ENCODE measurements around the gene FBXW4. TPM values are rescaled to one million over a fixed set of nuclear protein-coding genes. Genes with fewer than 3 reads are reported as not detected.
A peak's percentile ranks its signal among the peaks of the same experiment; 100 is the strongest.

Gene FBXW4
- total RNA-seq, 1 donor from 2014 or later = 106 TPM

DNA sequence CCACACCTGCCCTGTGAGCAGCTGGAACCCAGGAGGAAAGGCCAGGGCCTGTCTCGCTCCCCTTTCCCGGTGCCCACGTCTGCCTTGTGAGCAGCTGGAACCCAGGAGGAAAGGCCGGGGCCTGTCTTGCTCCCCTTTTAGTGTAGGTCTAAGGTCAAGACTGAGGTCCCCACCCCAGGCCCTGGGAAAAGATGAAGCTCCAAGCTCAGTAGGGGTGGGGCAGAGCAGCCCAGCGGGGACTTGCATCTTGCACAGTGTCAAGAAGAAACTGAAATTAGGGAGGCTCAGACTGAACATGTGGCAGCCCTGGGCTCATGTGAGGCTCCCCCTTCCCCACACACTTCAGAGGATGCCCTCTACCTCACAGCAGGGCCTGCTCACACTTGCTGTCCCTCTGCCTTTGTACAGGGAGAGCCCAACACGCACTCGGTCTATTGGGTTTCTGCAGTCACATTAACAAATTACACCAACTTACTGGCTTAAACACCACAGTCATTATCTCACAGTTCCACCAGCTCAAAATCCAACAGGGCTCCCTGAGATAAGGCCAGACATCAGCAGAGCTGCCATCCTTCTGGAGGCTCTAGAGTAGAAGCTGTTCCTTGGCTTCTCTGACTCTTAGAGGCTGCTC, 119.3 kb downstream of the FBXW4 start:
- ATAC-seq (ENCODE audit: poor library complexity) (no peak), DNase-seq (no peak)
- intact Hi-C loops (cut with DNase I) = no loop called here

DNA sequence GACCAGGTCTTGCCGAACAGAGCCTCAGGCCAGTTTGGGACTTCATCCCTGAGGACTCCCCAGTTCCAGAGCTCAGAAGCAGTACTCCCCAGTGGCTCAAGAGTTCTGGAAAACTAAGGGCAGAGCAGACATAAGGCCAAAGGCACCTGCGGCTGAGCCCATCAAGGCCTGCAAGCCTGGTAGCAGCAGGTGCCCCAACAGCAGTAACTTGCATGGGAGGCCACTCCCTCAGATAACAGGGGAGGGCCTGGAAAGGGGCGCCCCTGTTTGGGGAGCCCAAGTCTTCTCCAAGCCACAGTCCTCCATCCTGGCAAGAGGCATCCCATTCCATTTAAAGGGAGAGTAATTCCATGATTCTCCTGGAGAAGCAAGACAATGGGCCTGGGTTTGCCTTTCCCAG, 119.9 kb downstream of the FBXW4 start:
- DNase-seq (no peak), ATAC-seq (ENCODE audit: poor library complexity) (no peak)
- intact Hi-C loops (cut with DNase I) = no loop called here

- no peak for ATAC-seq (ENCODE audit: poor library complexity)
- no peak for DNase-seq
- intact Hi-C loops (cut with DNase I) = no loop called here
Measured at GRCh38 chr10:101573885-101574753, 120.9 kb downstream of the FBXW4 start.

- intact Hi-C loops (cut with DNase I) = no loop called here
- DNase-seq (peak; percentile 26), ATAC-seq (ENCODE audit: poor library complexity) (no peak)
Measured at GRCh38 chr10:101572785-101573184, 122.2 kb downstream of the FBXW4 start.

- intact Hi-C loops (cut with DNase I) = no loop called here
- no peak for ATAC-seq (ENCODE audit: poor library complexity)
Measured at GRCh38 chr10:101572126-101572525, 122.8 kb downstream of the FBXW4 start.

DNA sequence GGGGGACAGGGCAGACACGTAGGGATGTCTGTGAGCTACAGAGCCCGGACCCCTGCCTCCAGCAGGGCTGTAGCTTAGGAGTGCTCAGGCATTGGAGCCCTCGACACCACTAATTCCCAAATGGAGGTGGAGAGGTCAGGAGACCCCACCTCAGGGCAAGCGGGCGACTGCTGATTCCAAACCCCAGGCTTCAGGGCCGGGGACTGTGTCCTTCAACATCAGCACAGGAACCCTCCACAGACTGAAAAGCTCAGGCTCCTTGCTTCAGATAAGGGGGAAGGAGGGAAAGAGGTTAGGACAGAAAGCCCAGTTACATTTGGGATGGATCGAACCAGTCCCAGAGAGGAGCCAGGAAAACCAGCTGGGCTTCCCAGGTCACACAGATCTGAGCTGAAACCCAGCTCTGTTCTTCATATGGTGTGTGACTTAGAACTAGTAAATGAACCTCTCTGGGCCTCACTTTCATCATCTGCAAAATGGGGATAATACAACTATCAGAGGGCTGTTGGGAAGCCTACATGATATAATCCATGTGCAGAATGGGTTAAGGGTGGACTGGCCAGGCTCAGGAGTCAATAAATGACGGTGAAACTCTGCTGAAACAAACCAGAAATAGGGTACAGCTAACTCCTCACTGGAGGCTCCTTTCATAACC, 123.6 kb downstream of the FBXW4 start:
- ATAC-seq (ENCODE audit: poor library complexity) = no peak
- intact Hi-C loops (cut with DNase I) = no loop called here

More at GRCh38 chr10:101572126-101572525, 122.8 kb downstream of the FBXW4 start:
- DNase-seq = peak; percentile 1

DNA sequence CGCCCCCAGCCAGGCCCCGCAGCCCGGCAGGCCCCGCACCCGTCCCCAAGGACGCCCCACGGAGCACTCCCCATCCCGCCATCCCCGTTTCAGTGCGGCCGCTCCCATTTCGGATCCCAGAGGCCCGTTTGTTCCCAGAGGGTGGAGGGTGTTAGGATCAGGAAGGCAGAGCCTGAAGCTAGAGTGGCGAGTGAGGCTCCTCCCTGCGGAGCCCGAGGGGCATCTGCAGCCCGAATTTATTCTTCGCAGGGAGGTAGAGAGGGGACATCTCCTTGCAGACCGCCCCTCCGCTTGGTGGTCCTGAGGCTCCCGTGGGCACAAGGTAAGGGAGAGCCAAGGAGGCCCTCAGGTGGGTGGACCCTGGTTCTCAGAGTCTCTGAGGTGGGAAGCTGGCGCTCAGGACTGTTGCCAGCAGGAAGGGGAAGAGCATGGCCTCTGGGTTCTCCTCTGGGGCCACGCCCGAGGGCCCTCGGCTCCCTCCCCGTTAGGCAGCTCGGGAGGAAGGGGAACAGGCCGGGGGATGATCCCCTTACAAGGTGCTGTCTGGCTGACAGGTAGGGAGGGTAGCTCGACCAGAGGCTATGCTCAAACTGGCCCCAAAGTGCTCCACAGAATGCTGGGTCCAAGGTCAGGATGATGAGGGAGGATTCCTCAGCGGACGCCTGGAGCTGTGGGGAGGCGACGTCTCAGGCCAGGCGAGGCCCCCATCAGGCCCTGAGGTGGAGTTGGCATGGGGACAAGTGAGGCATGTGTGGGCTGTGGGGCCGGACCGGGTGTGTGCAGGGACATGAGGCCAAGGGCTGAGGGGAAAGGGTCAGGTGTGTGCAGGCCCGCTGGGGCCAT, 124.3 kb downstream of the FBXW4 start:
- ATAC-seq (ENCODE audit: poor library complexity) (peak; percentile 35), DNase-seq (peak; percentile 47)
- intact Hi-C loops (cut with DNase I) = no loop called here

More for the DNA sequence above, 123.6 kb downstream of the FBXW4 start:
- no peak for DNase-seq

DNA sequence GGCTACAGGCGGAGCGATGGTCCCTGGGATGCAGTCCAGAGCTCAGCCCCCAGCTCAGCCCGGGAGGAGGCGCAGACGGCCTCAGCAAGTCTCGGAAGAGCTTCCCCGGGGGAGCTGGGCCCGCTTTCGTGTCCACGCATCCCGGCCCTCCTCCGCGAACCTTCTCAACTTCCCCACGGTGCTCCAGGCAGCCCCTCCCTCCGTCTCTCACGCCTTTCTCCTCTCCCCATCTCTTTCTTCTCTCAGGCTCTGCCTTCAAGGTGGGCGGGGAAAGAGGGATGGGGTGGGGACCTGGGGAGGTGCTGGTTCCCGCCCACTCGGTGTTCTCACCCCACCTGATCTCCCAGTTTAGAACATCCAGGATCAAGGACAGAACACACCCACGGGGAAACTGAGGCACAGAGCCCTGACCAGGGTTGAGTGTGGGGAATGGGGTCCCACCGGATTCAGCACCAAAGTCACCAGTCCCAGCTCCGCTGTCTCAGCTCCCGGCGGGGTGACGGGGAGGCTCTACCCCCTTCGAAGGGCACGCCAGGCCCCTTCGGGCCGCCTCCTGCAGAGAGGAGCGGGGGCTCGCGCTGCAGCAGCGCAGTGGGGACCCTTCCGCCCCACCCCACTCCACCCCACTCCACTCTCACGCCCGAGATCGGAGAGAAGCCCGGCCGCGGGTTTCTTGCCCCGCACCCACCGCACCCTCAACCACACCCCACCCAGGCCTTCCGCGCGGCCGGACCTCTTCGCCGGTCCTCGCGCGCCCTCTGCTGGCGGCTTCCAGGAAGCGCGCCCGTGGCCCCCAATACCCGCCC, 125.1 kb downstream of the FBXW4 start:
- DNase-seq (peak; percentile 89), ATAC-seq (ENCODE audit: poor library complexity) (peak; percentile 97)
- intact Hi-C loops (cut with DNase I) = loop anchor here (5.0 to 10.0 kb wide), 2 partner anchors 285 to 358 kb away; no protein-coding TSS in a partner anchor

DNA sequence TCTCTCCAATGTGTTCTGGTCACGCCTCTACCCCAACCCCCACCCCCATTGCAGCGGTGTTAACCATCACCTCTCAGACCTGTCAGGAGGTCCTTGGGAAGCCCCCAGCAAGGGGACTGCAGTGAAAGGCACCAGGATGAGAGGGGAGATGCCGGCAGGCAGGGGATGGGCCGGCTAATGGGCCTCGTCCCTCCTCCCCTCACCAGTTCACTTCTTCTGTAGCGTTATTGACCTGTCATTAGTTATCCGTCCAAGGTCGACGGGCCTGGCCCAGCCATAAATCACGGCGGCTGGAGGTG, 125.7 kb downstream of the FBXW4 start:
- ATAC-seq (ENCODE audit: poor library complexity) (no peak), DNase-seq (no peak)
- intact Hi-C loops (cut with DNase I) = loop anchor here (5.0 to 10.0 kb wide), 2 partner anchors 284 to 357 kb away; no protein-coding TSS in a partner anchor

GRCh38 chr10:101568054-101568745, 126.8 kb downstream of the FBXW4 start:
- no peak for DNase-seq
- intact Hi-C loops (cut with DNase I) = loop anchor here (5.0 to 10.0 kb wide), 2 partner anchors 283 to 356 kb away; no protein-coding TSS in a partner anchor

DNA sequence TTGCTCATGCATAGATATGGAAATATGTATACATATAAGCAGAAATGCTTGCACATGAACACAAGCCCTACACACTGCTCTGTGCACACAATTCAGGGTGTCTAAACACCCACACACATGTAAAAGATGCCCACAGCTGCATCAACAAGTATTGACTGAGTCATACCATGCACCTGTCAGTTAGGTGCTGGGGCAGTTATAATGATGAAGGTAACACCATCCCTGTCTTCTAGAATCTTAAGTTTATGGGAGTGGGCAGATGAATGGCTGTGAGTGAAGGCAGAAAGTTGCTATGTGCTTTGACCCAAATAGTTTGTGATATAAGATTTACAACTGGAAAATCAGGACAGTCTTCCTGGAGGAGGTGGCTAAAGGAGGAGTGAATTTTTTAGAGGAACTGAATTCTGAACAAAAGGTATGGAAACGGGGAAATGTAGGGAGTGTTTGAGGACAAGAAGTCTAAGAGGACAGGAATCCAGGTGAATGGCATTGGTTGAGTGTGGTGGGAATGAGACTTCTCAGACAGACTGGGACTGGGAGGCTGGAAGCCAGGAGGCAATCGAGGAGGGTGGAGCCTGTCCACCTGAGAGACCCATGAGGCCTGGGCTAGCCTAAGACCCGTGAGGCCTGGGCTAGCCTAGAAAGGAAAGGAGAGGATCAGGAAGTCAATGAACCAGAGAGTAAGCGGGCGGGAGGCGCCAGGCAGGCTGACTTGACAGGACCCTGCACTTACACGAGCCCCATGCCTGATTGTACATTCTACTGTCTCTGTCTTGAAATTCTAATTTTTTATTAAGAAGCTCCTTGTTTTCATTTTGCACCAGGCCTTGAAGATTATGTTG, 127.6 kb downstream of the FBXW4 start:
- DNase-seq = peak; percentile 21
- no peak for ATAC-seq (ENCODE audit: poor library complexity)
- intact Hi-C loops (cut with DNase I) = loop anchor here (5.0 to 10.0 kb wide), 2 partner anchors 283 to 355 kb away; no protein-coding TSS in a partner anchor

More at GRCh38 chr10:101568054-101568745, 126.8 kb downstream of the FBXW4 start:
- ATAC-seq (ENCODE audit: poor library complexity) = no peak

DNA sequence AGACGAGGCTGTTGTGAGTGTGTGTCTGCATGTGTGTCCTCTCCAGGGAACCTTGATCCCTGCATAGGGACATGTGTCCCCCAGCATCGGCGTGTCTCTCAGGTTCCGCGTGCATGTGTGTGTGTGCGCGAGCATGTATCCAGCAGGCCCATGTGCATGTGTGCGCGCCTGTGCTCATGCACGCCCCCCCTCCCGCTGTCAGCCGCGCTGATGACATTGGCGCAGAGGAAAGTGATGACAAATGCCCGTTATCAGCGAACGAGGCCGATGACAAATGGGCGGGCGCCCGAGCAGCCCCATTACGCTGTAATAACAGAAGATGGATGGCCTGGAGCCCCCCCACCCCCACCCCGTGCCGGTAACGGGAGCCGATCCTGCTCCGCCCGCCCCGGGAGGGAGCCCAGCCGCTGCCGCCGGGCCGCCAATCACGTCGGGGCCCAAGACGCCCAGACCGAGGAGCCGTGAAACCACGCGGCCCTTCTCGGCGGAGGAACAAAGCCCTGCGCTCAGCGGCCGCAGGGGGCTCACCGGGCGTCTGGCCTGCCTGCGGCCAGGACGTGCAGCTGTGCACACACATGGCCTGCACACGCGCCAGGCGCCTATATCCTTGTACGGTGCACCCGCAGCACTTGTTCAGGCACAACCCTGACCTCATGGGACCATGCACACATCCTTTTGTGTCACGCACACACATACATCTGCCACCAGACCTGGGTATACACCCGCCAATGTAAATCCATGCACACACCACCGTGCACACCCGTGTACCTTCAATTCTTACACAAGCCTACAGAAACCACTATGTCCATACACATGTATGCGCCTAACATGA, 128.4 kb downstream of the FBXW4 start:
- ATAC-seq (ENCODE audit: poor library complexity) = no peak
- intact Hi-C loops (cut with DNase I) = loop anchor here (5.0 to 10.0 kb wide), 2 partner anchors 282 to 354 kb away; no protein-coding TSS in a partner anchor
- peak; percentile 43 for DNase-seq

GRCh38 chr10:101565936-101566332, 129.0 kb downstream of the FBXW4 start:
- intact Hi-C loops (cut with DNase I) = loop anchor here (5.0 to 10.0 kb wide), 2 partner anchors 281 to 354 kb away; no protein-coding TSS in a partner anchor
- DNase-seq = peak; percentile 37

DNA sequence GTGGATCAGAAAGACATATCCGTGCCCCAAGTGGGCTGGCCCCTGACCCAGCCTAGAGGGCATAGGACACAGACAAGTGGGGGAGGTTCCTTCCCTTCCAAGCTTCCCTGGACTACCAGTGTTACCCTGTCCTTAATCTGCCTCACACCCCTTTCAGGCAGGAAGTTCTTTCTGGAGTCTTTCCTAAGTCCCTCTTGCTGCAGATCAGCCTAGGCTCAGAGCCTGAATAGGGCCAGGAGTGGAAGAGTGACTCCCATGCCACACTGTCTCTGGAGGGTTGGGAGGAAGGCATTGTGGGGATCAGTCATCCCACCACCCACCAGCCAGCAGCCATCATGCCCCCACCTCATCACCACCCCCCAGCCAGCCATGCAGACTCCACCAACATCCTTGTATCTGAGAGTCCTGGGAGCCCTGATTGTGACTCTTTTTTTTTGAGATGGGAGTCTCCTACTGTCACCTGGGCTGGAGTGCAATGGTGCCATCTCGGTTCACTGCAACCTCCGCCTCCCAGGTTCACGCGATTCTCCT, 129.5 kb downstream of the FBXW4 start:
- intact Hi-C loops (cut with DNase I) = loop anchor here (5.0 to 10.0 kb wide), 2 partner anchors 281 to 353 kb away; no protein-coding TSS in a partner anchor
- DNase-seq (peak; percentile 2), ATAC-seq (ENCODE audit: poor library complexity) (no peak)

More at GRCh38 chr10:101565936-101566332, 129.0 kb downstream of the FBXW4 start:
- no peak for ATAC-seq (ENCODE audit: poor library complexity)

- ATAC-seq (ENCODE audit: poor library complexity) = no peak
- peak; percentile 29 for DNase-seq
- intact Hi-C loops (cut with DNase I) = loop anchor here (10.0 kb wide), 1 partner anchor 280 kb away; no protein-coding TSS in a partner anchor
Measured at GRCh38 chr10:101564490-101564991, 130.4 kb downstream of the FBXW4 start.

Measured in Right ventricle myocardium superior (tissue), 1 donor.